B cell (primary cell): Measurements from ENCODE around the gene ST7L. TPM values are rescaled to one million over a fixed set of nuclear protein-coding genes. Genes with fewer than 3 reads are reported as not detected.
A peak's percentile ranks its signal among the peaks of the same experiment; 100 is the strongest.

Experiments
- ATAC-seq: fragments of 200-7000 bp; cut with Tn5 transposase; one replicate; pipeline ENCODE4 v1.10.0; 2021; ENCODE audit warnings: low read depth, mild to moderate bottlenecking, moderate number of reproducible peaks, moderate library complexity
- CTCF ChIA-PET: fragments of 350-600 bp; sonication (Branson Sonifier 250); formaldehyde crosslinking; loops from one replicate; lab custom pipeline; 2021; ENCODE audit warnings: antibody characterized with exemption, inconsistent platforms; lab: Charles Lee
- POLR2A ChIA-PET: fragments of 350-600 bp; sonication (Branson Sonifier 250); formaldehyde crosslinking; loops from one replicate; lab custom pipeline; 2021; ENCODE audit warnings: antibody characterized with exemption; lab: Charles Lee
- DNase-seq: peaks from one replicate; pipeline ENCODE4 v3.0.0; 2013
- H2AFZ ChIP-seq: 2 replicates; pipeline ENCODE4 v1.6.1; 2012; ENCODE audit warnings: mild to moderate bottlenecking, low read depth, low read length; ENCODE audit not compliant: insufficient read depth, poor library complexity, severe bottlenecking
- H3K27ac ChIP-seq, 2 donors: 1 replicate in 1 of 2; 2 replicates in 1 of 2; pipeline ENCODE4 v1.5.1; 2012 to 2013; ENCODE audit warnings: low read length in 2 of 2, mild to moderate bottlenecking in 2 of 2, moderate library complexity in 1 of 2
- H3K27me3 ChIP-seq, 4 experiments: fragments of 200-600 bp in 1 of 4; sonication (generic) in 1 of 4; replicated peaks in 1 of 4; 1 replicate in 2 of 4; 2 replicates in 2 of 4; pipeline versions ENCODE4 v1.6.1 to v1.7.0; 2013 to 2016; ENCODE audit warnings: low read length in 3 of 4, mild to moderate bottlenecking in 2 of 4, mixed read lengths in 1 of 4, moderate library complexity in 1 of 4; ENCODE audit not compliant: insufficient read depth in 4 of 4, control insufficient read depth in 3 of 4; ENCODE audit errors: control extremely low read depth in 1 of 4
- H3K36me3 ChIP-seq, 2 experiments: replicated peaks in 1 of 2; 1 replicate in 1 of 2; 2 replicates in 1 of 2; pipeline versions ENCODE4 v1.6.1 to v1.7.1; 2013; ENCODE audit warnings: low read length in 1 of 2; ENCODE audit not compliant: insufficient read depth in 2 of 2, control insufficient read depth in 1 of 2; ENCODE audit errors: control extremely low read depth in 1 of 2, extremely low read depth in 1 of 2
- H3K4me1 ChIP-seq, 2 donors: fragments of 200-600 bp in 1 of 2; sonication (generic) in 1 of 2; 1 replicate in 1 of 2; 2 replicates in 1 of 2; pipeline versions ENCODE4 v1.5.1 to v1.6.1; 2013 to 2017; ENCODE audit warnings: low read length in 2 of 2; ENCODE audit not compliant: control insufficient read depth in 2 of 2, insufficient read depth in 2 of 2
- H3K4me2 ChIP-seq: replicated peaks from 2 replicates; pipeline ENCODE3; 2012; ENCODE audit warnings: mild to moderate bottlenecking, low read depth, low read length; ENCODE audit not compliant: poor library complexity, severe bottlenecking
- H3K4me3 ChIP-seq, 5 experiments: fragments of 200-600 bp in 1 of 5; sonication (generic) in 1 of 5; 1 replicate in 3 of 5; 2 replicates in 2 of 5; pipeline versions ENCODE4 v1.5.1 to v1.7.0; 2011 to 2016; ENCODE audit warnings: low read length in 4 of 5, mild to moderate bottlenecking in 4 of 5, low read depth in 2 of 5, control low read depth in 1 of 5, moderate library complexity in 1 of 5; ENCODE audit not compliant: insufficient read depth in 1 of 5; ENCODE audit errors: control extremely low read depth in 1 of 5, extremely low read depth in 1 of 5
- H3K79me2 ChIP-seq: fragments of 200-600 bp; sonication (generic); one replicate; pipeline ENCODE4 v1.6.0; 2016; ENCODE audit warnings: low read length; ENCODE audit not compliant: control insufficient read depth, insufficient read depth
- H3K9ac ChIP-seq: fragments of 200-600 bp; sonication (generic); 2 replicates; pipeline ENCODE4 v1.6.1; 2017; ENCODE audit warnings: mild to moderate bottlenecking, low read length, moderate library complexity
- H3K9me3 ChIP-seq, 3 donors: one replicate each; pipeline versions ENCODE4 v1.6.1 to v1.7.1; 2013; ENCODE audit warnings: low read length in 2 of 3; ENCODE audit not compliant: control insufficient read depth in 2 of 3, insufficient read depth in 1 of 3; ENCODE audit errors: control extremely low read depth in 1 of 3
- H4K20me1 ChIP-seq: 2 replicates; pipeline ENCODE4 v1.6.0; 2012; ENCODE audit warnings: mild to moderate bottlenecking, low read length; ENCODE audit not compliant: insufficient read depth, control insufficient read depth, poor library complexity, severe bottlenecking
- H3K27ac Mint-ChIP-seq: one replicate; pipeline ENCODE4 v1.8.0; 2021; ENCODE audit warnings: mixed read lengths
- H3K27me3 Mint-ChIP-seq: one replicate; pipeline ENCODE4 v1.8.0; 2021; ENCODE audit warnings: mixed read lengths
- H3K4me1 Mint-ChIP-seq: one replicate; pipeline ENCODE4 v1.8.0; 2021; ENCODE audit warnings: mixed read lengths
- H3K4me3 Mint-ChIP-seq: one replicate; pipeline ENCODE4 v1.8.0; 2021; ENCODE audit warnings: mixed read lengths
- H3K9me3 Mint-ChIP-seq: one replicate; pipeline ENCODE4 v1.8.0; 2022; ENCODE audit warnings: mixed read lengths; ENCODE audit not compliant: insufficient read depth
- EZH2 ChIP-seq: IDR thresholded peaks from 2 replicates; pipeline ENCODE4 v1.6.1; 2012; ENCODE audit warnings: borderline replicate concordance, low read depth, mild to moderate bottlenecking, moderate library complexity, low read length; ENCODE audit not compliant: insufficient read depth, poor library complexity, severe bottlenecking
- WGBS: methylation state at CpG from one replicate; pipeline ENCODE4 v1.1.5; 2013; ENCODE audit warnings: missing lambda C conversion rate; ENCODE audit not compliant: insufficient coverage; 5-methylcytosine and 5-hydroxymethylcytosine counted together
- intact Hi-C: fragments of 100-400 bp; cut with micrococcal nuclease; formaldehyde crosslinking; loops from one replicate; pipeline ENCODE4 v1.10.0; 2022
- polyA plus RNA-seq: library from polyadenylated mRNA; depleted of rRNA; stranded (reverse); fragments of >200 nt; gene quantifications from 2 replicates; pipeline ENCODE4 v1.2.3, GENCODE V29; 2012
- total RNA-seq, 2 donors: library from RNA; stranded (reverse); fragments of 120-200 nt in 1 of 2; gene quantifications; 1 replicate in 1 of 2; 2 replicates in 1 of 2; pipeline versions ENCODE4 v1.2.3 to v1.2.4, GENCODE V29; 2013 to 2022
- TF ChIP-seq, protein P1 (sequence below): fragments of 200-600 bp; IDR thresholded peaks from one replicate; pipeline ENCODE4 v1.8.0; 2022; ENCODE audit warnings: antibody characterized with exemption, mild to moderate bottlenecking

Gene ST7L
- total and polyA plus RNA-seq, 2 donors (not counting 1 experiment from before 2014, with no cell fraction given): 13.1 to 16.4 TPM

DNA sequence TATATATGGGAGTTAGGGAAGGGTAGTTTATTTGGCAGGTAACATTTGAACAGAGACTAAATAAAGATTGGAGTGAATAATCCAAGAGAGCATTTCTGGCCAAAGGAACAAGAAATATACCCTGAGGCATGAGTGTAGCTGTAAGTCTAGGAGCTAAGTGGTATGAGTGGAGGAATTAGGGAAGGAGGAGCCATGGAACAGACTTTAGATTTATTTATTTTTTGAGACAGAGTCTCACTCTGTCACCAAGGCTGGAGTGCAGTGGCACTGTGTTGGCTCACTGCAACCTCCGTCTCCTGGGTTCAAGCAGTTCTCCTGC lies 19.1 kb upstream of the ST7L start:
- peak overlapping the region in 1 of 2 donors; percentile 60 for H3K27ac ChIP-seq
- CTCF ChIA-PET: interaction anchor here (0.6 kb wide), 1 partner anchor 16 kb away, joined by 3 read pairs; no protein-coding TSS in a partner anchor
- DNase-seq (no peak), ATAC-seq (no peak)
- H2AFZ ChIP-seq: no peak overlapping the region
- peaks cover 86% of the 10 kb centered on the region for H3K79me2 ChIP-seq
- H3K4me1 Mint-ChIP-seq: peaks cover 49% of the 10 kb centered on the region
- 100% methylated on average over 1 of the region's 1 CpG for WGBS
- H3K9ac ChIP-seq: no peak overlapping the region
- H3K4me3 ChIP-seq: no peak overlapping the region
- H3K9me3 ChIP-seq: no peaks in the 10 kb centered on the region
- H3K4me1 ChIP-seq: peaks cover 17 to 36% of the 10 kb centered on the region in 2 donors
- peaks cover 47% of the 10 kb centered on the region for H4K20me1 ChIP-seq
- H3K4me2 ChIP-seq: no peak overlapping the region
- peak overlapping the region; percentile 4 for H3K27ac Mint-ChIP-seq
- H3K36me3 ChIP-seq: peaks cover 2 to 16% of the 10 kb centered on the region in 2 experiments
- no peak overlapping the region for H3K4me3 Mint-ChIP-seq
- TF ChIP-seq, protein P1, sequence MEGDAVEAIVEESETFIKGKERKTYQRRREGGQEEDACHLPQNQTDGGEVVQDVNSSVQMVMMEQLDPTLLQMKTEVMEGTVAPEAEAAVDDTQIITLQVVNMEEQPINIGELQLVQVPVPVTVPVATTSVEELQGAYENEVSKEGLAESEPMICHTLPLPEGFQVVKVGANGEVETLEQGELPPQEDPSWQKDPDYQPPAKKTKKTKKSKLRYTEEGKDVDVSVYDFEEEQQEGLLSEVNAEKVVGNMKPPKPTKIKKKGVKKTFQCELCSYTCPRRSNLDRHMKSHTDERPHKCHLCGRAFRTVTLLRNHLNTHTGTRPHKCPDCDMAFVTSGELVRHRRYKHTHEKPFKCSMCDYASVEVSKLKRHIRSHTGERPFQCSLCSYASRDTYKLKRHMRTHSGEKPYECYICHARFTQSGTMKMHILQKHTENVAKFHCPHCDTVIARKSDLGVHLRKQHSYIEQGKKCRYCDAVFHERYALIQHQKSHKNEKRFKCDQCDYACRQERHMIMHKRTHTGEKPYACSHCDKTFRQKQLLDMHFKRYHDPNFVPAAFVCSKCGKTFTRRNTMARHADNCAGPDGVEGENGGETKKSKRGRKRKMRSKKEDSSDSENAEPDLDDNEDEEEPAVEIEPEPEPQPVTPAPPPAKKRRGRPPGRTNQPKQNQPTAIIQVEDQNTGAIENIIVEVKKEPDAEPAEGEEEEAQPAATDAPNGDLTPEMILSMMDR: no peak
- no peak for TF ChIP-seq EZH2
- POLR2A ChIA-PET: no interaction called here
- H3K9me3 Mint-ChIP-seq: no peaks in the 10 kb centered on the region
- no peaks in the 10 kb centered on the region for H3K27me3 Mint-ChIP-seq
- intact Hi-C loops: no loop called here
- H3K27me3 ChIP-seq: no peaks in the 10 kb centered on the region

DNA sequence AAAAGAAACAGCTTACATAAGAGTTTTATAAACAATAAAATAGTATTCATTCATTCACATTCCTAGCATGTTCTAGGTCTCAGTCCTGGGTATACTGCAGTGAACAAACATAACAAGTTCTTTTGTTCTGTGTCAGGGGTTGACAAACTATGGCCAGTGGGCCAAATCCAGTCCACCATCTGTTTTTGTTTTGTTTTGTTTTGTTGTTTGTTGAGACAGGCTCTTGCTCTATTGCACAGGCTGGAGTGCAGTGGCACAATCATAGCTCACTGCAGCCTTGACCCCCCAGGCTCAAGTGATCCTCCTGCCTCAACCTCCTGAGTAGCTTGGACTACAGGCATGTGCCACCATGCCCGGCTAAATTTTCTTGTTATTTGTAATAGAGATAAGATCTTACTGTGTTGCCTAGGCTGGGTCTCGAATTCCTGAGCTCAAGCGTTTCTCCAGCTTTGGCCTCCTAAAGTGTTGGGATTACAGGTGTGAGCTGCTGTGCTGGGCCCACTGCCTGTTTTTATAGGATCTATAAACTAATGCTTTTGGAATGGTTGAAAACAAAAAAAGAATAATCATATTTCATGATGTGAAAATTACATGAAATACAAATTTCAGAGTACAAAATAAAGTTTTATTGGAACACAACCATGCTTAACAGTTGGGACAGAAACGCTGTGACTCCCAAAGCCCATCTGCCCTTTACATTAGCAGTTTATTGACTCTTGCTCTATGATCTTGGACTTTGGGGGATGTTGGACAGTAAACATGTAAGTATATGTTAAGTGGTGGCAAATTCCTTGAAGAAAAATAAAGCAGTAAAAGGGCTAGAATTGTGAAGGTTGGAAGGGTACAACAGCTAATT lies 18.5 kb upstream of the ST7L start:
- H3K79me2 ChIP-seq: peaks cover 86% of the 10 kb centered on the region
- DNase-seq: no peak
- TF ChIP-seq, protein P1: no peak
- no peak for TF ChIP-seq EZH2
- no peak overlapping the region for H3K9ac ChIP-seq
- peaks cover 17 to 39% of the 10 kb centered on the region in 2 donors for H3K4me1 ChIP-seq
- peak overlapping the region in 1 of 2 donors; percentile 60 for H3K27ac ChIP-seq
- ChIA-PET POLR2A (no interaction called here), CTCF (interaction anchor here (0.6 to 1.5 kb wide), 2 partner anchors 16 kb away, joined by 3 to 4 read pairs; no protein-coding TSS in a partner anchor)
- H3K4me2 ChIP-seq: no peak overlapping the region
- H3K27me3 ChIP-seq: no peaks in the 10 kb centered on the region
- no peak overlapping the region for H2AFZ ChIP-seq
- no peaks in the 10 kb centered on the region for H3K9me3 ChIP-seq
- peaks cover 2 to 19% of the 10 kb centered on the region in 2 experiments for H3K36me3 ChIP-seq
- Mint-ChIP-seq H3K27ac (peak overlapping the region; percentile 4), H3K4me3 (no peak overlapping the region), H3K27me3 (no peaks in the 10 kb centered on the region), H3K9me3 (no peaks in the 10 kb centered on the region), H3K4me1 (peaks cover 49% of the 10 kb centered on the region)
- no peak for ATAC-seq
- intact Hi-C loops: loop anchor here (2.0 kb wide), 1 partner anchor 15 kb away; no protein-coding TSS in a partner anchor
- peaks cover 49% of the 10 kb centered on the region for H4K20me1 ChIP-seq
- WGBS: 83% methylated on average over 3 of the region's 4 CpGs
- H3K4me3 ChIP-seq: no peak overlapping the region
